Posterior cingulate gyrus (tissue), 11 donors: ENCODE data around the gene LRRC49.
"Not testable (repeated sequence)": the region's sequence is repeated elsewhere in the genome, so short reads cannot be mapped to it uniquely, and the experiment has no call there.

Experiments used
- DNase-seq, 10 donors: peaks; one replicate each; pipeline versions ENCODE4 v3.0.0 to v3.0.0-alpha.2; 2020 to 2021; ENCODE audit warnings: mixed read lengths in 3 of 10
- intact Hi-C: fragments of 100-400 bp; cut with DNase I; formaldehyde crosslinking; loops from one replicate; pipeline ENCODE4 v1.15.1; 2023

Gene LRRC49

GRCh38 chr15:71046146-71046545 lies 153.5 kb downstream of the LRRC49 start:
- intact Hi-C loops, DNase-seq: not testable (repeated sequence)

DNA sequence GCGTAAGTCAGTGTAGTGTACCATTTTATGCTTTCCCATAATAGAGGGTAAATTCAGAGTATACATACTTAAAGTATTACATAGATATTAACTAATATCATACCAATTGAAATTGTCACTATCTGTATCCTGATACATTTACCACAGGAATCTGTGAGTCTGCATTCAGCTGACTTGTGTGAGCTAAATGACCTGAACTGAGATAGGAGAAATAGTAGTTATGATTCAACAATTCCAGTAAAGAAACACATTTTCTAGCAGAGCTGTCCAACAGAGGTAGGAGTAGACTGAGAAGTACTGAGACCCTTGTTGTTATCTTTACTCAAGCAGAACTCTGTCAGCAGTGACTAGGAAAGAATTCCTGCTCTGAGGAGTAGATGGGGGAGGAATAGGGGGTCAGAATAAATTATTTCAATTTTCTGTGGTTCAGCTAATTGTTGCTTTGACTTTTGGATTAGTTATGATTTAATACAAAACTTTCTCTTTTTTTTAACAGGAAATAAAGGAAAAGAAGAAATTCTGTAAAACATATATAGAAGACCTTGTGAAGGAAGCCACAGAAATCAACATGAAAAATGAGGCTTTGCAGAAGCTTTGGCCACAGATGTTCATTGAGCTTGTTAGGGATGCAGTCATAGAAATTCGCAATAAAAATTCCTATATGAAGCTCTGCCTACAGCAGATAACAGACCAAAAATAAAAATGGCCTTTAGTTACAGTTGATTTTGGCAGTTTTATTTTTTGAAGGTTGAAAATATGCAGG lies 156.5 kb downstream of the LRRC49 start:
- DNase-seq = no peak
- intact Hi-C loops = no loop called here

DNA sequence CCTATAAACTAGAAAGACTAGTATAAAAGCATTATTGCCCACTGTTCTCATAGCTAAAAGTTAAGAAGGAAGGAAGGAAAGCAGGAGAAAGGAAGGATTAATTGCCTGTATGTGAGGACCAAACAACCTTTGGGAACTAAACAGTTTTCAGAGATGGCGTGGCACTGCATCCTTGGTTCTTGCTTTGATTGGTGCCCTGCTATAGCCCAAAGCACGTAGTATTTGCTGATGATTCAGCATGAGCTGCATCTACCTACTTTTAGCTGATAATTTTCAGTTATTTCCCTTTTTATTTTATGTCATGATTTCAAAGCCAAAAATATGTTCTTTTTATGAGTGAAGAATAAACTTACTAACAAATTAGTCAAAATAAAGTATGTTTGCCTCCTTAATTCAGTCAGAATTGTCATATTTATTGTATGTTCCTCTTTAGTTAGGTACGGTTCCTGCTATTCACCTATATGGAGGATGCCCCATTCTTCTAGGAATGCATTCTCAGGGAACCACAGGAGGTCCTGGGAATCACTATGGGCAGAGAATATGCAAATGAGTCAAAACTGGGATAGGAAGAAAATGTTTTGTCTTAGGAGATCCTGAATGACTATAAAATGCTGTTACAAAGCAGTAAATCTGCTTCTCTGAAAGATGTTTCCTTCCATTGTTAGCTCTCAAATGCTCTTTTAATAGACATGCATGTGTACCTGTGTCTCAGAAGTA lies 157.2 kb downstream of the LRRC49 start:
- intact Hi-C loops = no loop called here
- no peak for DNase-seq

GRCh38 chr15:71050461-71050860 lies 157.8 kb downstream of the LRRC49 start:
- no peak for DNase-seq
- intact Hi-C loops = no loop called here

GRCh38 chr15:71051539-71051938 lies 158.9 kb downstream of the LRRC49 start:
- DNase-seq = no peak
- intact Hi-C loops = no loop called here

DNA sequence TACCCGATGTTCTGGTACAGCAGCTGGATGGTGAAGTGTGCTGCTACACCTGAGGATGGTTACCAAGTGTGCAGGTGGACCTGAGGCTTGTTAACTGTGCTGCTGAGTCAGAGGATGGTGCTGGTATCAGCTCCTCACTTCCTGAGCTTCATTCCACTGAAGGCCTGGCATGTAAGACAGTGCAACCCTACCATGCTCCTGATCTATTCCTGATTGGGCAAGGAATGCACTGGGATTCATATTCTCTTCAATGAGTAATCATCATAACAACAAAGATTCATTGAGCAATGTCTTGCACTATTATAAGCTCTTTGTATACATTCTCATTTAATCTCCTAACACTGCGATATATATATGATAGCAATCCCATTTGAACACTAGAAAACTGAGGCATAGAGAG lies 159.7 kb downstream of the LRRC49 start:
- DNase-seq = no peak
- intact Hi-C loops = no loop called here

- no peak for DNase-seq
- intact Hi-C loops = no loop called here
These were observed 161.8 kb downstream of the LRRC49 start for GRCh38 chr15:71054286-71054952.

DNA sequence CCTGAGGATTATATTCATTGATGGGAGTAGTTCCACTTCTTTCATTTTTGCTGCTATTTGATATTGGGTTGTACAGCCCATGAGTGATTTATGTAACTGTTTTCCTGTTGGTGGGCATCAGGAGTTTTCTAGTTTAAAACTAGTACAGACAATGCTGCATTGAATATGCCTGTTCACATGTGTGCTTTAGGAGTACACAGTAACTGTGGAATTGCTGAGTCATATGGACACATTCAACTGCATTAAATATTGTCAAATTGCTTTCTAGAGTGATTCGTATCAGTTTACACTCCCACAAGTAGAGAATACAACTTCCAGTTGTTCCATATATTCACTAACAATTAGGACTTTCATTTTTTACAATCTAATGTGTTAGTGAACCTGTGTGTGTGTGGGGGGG lies 162.8 kb downstream of the LRRC49 start:
- intact Hi-C loops = no loop called here

DNA sequence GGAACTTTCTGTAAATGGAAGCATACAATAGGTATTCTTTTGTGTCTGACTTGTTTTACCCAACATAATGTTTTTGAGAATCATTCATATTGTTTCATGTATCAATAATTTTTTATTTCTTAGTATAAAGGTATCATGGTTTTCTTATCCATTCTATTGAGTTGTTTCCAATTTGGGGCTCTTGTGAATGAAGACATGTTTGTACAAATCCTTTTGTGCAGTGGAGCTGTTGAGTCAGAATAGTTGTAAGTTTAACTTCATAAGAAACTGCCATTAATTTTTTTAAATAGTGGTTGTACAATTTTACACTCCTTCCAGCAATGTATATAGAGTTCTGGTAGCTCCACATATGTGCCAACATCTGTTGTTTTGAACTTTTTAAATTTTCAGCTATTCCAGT lies 163.5 kb downstream of the LRRC49 start:
- DNase-seq = no peak
- intact Hi-C loops = no loop called here

More for the DNA sequence above, 162.8 kb downstream of the LRRC49 start:
- DNase-seq = no peak

DNA sequence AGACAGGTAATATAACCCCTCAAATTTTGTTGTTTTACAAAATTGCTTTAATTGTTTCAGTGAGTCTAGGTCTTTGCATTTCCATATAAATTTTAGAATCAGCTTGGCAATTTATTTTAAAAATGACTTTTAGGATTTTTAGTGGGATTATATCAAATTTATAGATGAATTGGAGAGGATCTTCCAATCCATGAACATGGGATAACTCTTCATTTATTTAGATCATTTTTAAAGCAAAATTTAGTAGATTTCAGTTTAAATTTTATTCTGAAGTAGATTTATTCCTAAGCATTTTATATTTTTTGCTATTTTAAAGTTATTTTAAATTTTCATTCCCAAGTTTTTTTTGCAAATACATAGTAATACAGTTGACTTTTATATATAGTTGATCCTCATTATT lies 164.5 kb downstream of the LRRC49 start:
- DNase-seq = no peak
- intact Hi-C loops = no loop called here

GRCh38 chr15:71057581-71057980 lies 165.0 kb downstream of the LRRC49 start:
- no peak for DNase-seq
- intact Hi-C loops = no loop called here

GRCh38 chr15:71060983-71061382 lies 168.4 kb downstream of the LRRC49 start:
- intact Hi-C loops = no loop called here
- DNase-seq = no peak

DNA sequence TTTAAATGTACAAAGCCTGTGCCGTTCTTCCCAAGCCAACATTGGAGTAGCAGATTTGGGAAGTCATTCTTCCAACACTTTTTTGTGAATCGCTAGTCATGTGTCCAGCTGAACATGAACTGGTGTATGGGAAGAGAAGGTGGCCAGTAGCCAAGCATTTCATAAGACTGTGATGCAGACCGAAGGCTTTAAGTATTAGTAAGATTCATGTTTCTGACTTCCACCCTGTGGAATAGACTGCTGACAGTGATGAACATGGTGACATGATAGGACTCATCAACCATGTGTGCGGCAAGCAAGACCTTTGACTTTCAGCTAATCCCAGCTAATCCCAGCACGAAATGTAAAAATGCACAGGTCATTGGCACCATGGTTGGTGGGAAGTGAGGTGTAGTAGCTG lies 174.4 kb downstream of the LRRC49 start:
- intact Hi-C loops = no loop called here
- DNase-seq = no peak

DNA sequence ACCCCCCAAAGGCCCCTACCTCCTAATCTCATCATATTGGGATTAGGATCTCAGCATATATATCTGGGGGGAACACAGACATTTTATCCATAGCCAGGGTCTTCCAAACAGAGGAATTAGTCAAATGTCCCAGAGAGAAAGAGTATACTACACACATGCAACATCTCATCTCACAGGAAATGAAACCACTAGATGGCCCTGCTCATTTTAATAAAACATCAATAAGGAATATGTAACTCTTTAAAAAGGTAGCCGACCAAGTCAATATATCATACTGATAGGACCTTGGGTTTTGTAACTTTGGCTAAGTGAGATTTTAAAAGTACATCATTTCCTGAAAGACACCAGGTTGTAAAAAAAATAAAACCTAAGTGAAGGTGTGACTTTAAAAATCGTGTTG lies 177.1 kb downstream of the LRRC49 start:
- intact Hi-C loops = no loop called here
- DNase-seq = no peak

DNA sequence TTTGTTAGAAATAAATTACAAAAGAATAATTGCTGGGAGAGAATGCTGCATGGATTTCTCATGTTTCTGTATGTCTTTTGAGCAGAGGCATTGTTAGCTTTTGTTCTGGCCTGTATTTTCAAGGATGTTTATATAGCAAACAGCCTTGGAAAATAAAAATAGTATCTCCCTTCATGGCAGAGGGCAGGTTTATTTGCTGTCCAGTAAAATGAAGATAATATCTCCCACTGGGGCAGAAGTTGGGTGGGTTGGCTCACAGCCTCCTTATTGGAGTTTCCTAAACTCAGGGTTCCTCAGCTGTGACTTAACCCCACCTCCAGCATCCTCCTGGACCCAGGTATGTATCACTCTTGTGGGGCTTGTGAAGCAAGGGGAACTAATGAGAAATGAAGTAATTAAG lies 178.9 kb downstream of the LRRC49 start:
- DNase-seq = no peak
- intact Hi-C loops = no loop called here

DNA sequence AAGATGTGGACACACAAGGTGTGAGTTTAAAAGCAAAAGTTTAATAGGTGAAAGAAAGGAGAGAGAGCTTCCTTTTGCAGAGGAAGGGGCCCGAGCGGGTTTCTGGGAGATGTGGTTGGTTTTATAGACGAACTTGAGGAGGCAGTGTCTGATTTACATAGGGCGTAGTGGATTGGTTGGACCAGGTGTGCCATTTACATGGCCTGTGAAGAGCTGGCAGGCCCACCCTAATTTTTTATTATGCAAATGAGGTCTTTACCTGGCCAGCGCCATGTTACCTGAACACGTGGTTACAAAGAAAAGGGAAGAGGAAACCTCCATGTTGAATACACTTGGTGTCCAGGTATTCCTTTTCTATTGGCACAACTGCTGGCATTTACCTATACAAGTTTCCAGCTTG lies 179.8 kb downstream of the LRRC49 start:
- intact Hi-C loops = no loop called here
- DNase-seq = no peak

GRCh38 chr15:71078506-71079207 lies 186.0 kb downstream of the LRRC49 start:
- DNase-seq = no peak
- intact Hi-C loops = no loop called here

GRCh38 chr15:71079208-71080044 lies 186.8 kb downstream of the LRRC49 start:
- no peak for DNase-seq
- intact Hi-C loops = no loop called here

DNA sequence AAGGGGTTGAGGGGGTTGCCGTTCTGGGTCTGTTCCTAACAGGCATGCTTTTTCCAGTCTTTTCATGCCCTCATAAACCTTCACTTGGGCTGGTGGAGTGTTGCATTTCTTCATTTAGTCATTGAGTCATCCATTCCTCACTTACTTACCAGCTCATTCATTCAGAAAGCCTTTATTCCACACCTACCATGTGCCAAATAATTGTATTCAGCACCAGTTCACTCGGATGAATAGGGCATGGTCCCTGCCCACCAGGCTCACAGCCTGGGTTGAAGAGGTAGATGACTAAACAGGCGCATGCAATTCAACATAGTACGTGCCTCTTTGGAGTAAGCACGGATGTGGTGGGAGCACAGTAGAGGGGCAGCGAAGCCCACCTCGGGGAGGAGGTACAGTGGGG lies 187.5 kb downstream of the LRRC49 start:
- DNase-seq = no peak
- intact Hi-C loops = no loop called here

DNA sequence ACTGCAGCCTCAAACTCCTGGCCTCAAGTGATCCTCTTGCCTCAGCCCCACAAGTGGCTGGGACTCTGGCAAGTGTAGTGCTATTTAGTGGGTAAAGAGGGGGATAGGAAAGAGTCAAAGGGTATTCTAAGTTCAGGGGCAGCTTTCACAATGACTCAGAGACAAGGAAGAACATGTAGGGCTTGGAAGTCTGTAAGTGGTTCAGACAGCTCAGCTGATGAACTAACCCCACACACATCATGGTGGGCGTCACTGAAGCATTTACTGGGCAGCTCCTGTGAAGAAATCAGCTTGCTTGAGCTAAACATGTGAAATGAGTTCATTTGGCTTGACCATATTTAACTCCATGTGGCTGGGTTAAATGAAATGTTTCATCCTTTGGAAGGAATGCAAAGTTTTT lies 188.1 kb downstream of the LRRC49 start:
- intact Hi-C loops = no loop called here
- DNase-seq = no peak
